HCT116 (cell line): ENCODE results near the gene RFWD3. TPM values are rescaled to one million over a fixed set of nuclear protein-coding genes. Genes with fewer than 3 reads are reported as not detected.
A peak's percentile ranks its signal among the peaks of the same experiment; 100 is the strongest.

ENCODE experiments used
- ATAC-seq: fragments of 200-7000 bp; cut with Tn5 transposase; 2 replicates; pipeline ENCODE4 v1.9.1; 2020; ENCODE audit warnings: mild to moderate bottlenecking, moderate library complexity
- BruUV-seq: library from RNA; stranded (reverse); fragments of 400-500 nt; replicated peaks from 2 replicates; lab custom pipeline; 2021; lab: Mats Ljungman, UMichigan
- CTCF ChIA-PET: fragments of 300-600 bp; sonication (Branson Sonifier 250); formaldehyde crosslinking; loops from one replicate; lab custom pipeline; 2021; ENCODE audit warnings: antibody characterized with exemption; lab: Charles Lee
- POLR2A ChIA-PET: fragments of 300-600, 350-600 bp; sonication (Branson Sonifier 250); formaldehyde crosslinking; loops from one replicate; lab custom pipeline; 2021; ENCODE audit warnings: antibody characterized with exemption; lab: Charles Lee
- RAD21 ChIA-PET, 2 experiments: fragments of 300-600 bp; sonication (Branson Sonifier 250); formaldehyde crosslinking; loops; one replicate each; lab custom pipeline; 2023; ENCODE audit warnings: low total read pairs in 2 of 2; ENCODE audit not compliant: uncharacterized antibody in 2 of 2, unreplicated experiment in 2 of 2, low non-redundant PET in 1 of 2; lab: Charles Lee
- DNase-seq: peaks from one replicate; pipeline ENCODE4 v3.0.0-alpha.2; 2010; ENCODE audit warnings: low read depth, low spot score
- H2AFZ ChIP-seq: fragments of 200-600 bp; shearing (Covaris generic), sonication (generic); 2 replicates; pipeline ENCODE4 v1.6.1; 2017; ENCODE audit warnings: low read depth, mixed run types, mixed read lengths, antibody characterized with exemption, low read length; ENCODE audit not compliant: poor library complexity, severe bottlenecking
- H3K27ac ChIP-seq: 2 replicates; pipeline ENCODE4 v1.5.1; 2012; ENCODE audit warnings: low read depth, low read length
- H3K27me3 ChIP-seq: fragments of 200-600 bp; sonication (generic); 2 replicates; pipeline ENCODE4 v1.6.1; 2016; ENCODE audit warnings: mixed run types, low read length, mixed read lengths; ENCODE audit not compliant: insufficient read depth
- H3K36me3 ChIP-seq, 2 experiments: fragments of 200-500 bp in 1 of 2; fragments of 200-600 bp in 1 of 2; sonication (Bioruptor generic) in 1 of 2; sonication (generic) in 1 of 2; 2 replicates each; pipeline versions ENCODE4 v1.5.1 to v1.6.1; 2014 to 2016; ENCODE audit warnings: low read length in 2 of 2, inconsistent platforms in 1 of 2, mixed read lengths in 1 of 2, mixed run types in 1 of 2; ENCODE audit not compliant: insufficient read depth in 2 of 2, control insufficient read depth in 1 of 2
- H3K4me1 ChIP-seq, 2 experiments: fragments of 200-600 bp in 1 of 2; sonication (generic) in 1 of 2; 2 replicates each; pipeline versions ENCODE4 v1.5.1 to v1.6.1; 2012 to 2017; ENCODE audit warnings: low read length in 2 of 2, inconsistent platforms in 1 of 2, mild to moderate bottlenecking in 1 of 2, mixed read lengths in 1 of 2, mixed run types in 1 of 2, moderate library complexity in 1 of 2; ENCODE audit not compliant: insufficient read depth in 2 of 2, control insufficient read depth in 1 of 2
- H3K4me2 ChIP-seq: fragments of 200-600 bp; sonication (generic); 2 replicates; pipeline ENCODE4 v1.6.1; 2017; ENCODE audit warnings: mixed run types, low read length, mixed read lengths
- H3K4me3 ChIP-seq, 2 experiments: fragments of 200-600 bp in 1 of 2; sonication (generic) in 1 of 2; replicated peaks in 1 of 2; 2 replicates each; pipeline ENCODE4 v1.5.1; 2011 to 2016; ENCODE audit warnings: low read length in 2 of 2, control low read depth in 1 of 2, low read depth in 1 of 2, mild to moderate bottlenecking in 1 of 2, mixed read lengths in 1 of 2, mixed run types in 1 of 2
- H3K79me2 ChIP-seq: fragments of 200-600 bp; sonication (generic); 2 replicates; pipeline ENCODE4 v1.6.1; 2017; ENCODE audit warnings: mild to moderate bottlenecking, mixed run types, low read length, moderate library complexity, mixed read lengths; ENCODE audit not compliant: insufficient read depth
- H3K9ac ChIP-seq: fragments of 200-600 bp; sonication (generic); 2 replicates; pipeline ENCODE4 v1.6.1; 2016; ENCODE audit warnings: low read length, mixed read lengths
- H3K9me2 ChIP-seq: fragments of 200-600 bp; sonication (generic), shearing (Covaris generic); 2 replicates; pipeline ENCODE4 v1.6.1; 2017; ENCODE audit warnings: mixed run types, mild to moderate bottlenecking, moderate library complexity; ENCODE audit not compliant: insufficient read depth
- H3K9me3 ChIP-seq, 2 experiments: fragments of 200-500 bp in 1 of 2; fragments of 200-600 bp in 1 of 2; sonication (Bioruptor generic) in 1 of 2; sonication (generic) in 1 of 2; 2 replicates each; pipeline ENCODE4 v1.6.1; 2014 to 2017; ENCODE audit warnings: low read length in 2 of 2, mixed read lengths in 2 of 2, inconsistent platforms in 1 of 2, low read depth in 1 of 2, mild to moderate bottlenecking in 1 of 2, mixed run types in 1 of 2, moderate library complexity in 1 of 2; ENCODE audit not compliant: control insufficient read depth in 1 of 2, insufficient read depth in 1 of 2
- H4K20me1 ChIP-seq: fragments of 200-600 bp; sonication (generic), shearing (Covaris generic); 2 replicates; pipeline ENCODE4 v1.6.1; 2017; ENCODE audit warnings: mixed run types, mild to moderate bottlenecking, moderate library complexity; ENCODE audit not compliant: insufficient read depth
- CBX3 ChIP-seq: IDR thresholded peaks from 2 replicates; pipeline ENCODE4 v1.6.1; 2012; ENCODE audit warnings: low read depth
- CEBPB ChIP-seq: IDR thresholded peaks from 2 replicates; pipeline ENCODE4 v1.6.1; 2012; ENCODE audit warnings: low read depth
- CTCF ChIP-seq, 3 experiments: fragments of 200-600 bp in 1 of 3; sonication (generic) in 1 of 3; IDR thresholded peaks in 2 of 3; conservative IDR thresholded peaks in 1 of 3; 2 replicates each; pipeline ENCODE4 v1.5.1; 2012 to 2017; ENCODE audit warnings: low read depth in 2 of 3, low read length in 2 of 3, antibody characterized with exemption in 1 of 3, borderline replicate concordance in 1 of 3, control low read depth in 1 of 3, mild to moderate bottlenecking in 1 of 3, mixed read lengths in 1 of 3, mixed run types in 1 of 3, moderate library complexity in 1 of 3; ENCODE audit not compliant: insufficient read depth in 1 of 3
- EGR1 ChIP-seq: IDR thresholded peaks from 2 replicates; pipeline ENCODE4 v1.6.1; 2012; ENCODE audit warnings: low read depth
- EZH2 ChIP-seq: fragments of 200-600 bp; sonication (generic); IDR thresholded peaks from 2 replicates; pipeline ENCODE4 v1.6.1; 2017; ENCODE audit warnings: antibody characterized with exemption, mixed run types
- EZH2phosphoT487 ChIP-seq: fragments of 200-600 bp; IDR thresholded peaks from 2 replicates; pipeline ENCODE4 v1.6.1; 2018; ENCODE audit warnings: antibody characterized with exemption, borderline replicate concordance
- JUND ChIP-seq: IDR thresholded peaks from 2 replicates; pipeline ENCODE4 v1.6.1; 2012
- POLR2A ChIP-seq: IDR thresholded peaks from 2 replicates; pipeline ENCODE4 v1.7.0; 2011; ENCODE audit warnings: borderline replicate concordance; ENCODE audit not compliant: insufficient read depth, insufficient read length; ENCODE audit errors: extremely low read depth
- RAD21 ChIP-seq: IDR thresholded peaks from 2 replicates; pipeline ENCODE4 v1.6.1; 2012; ENCODE audit warnings: low read depth, mild to moderate bottlenecking
- REST ChIP-seq: IDR thresholded peaks from 2 replicates; pipeline ENCODE4 v1.6.1; 2012; ENCODE audit warnings: low read depth
- SIN3A ChIP-seq: IDR thresholded peaks from 2 replicates; pipeline ENCODE4 v1.6.1; 2012; ENCODE audit warnings: low read depth
- SP1 ChIP-seq: IDR thresholded peaks from 2 replicates; pipeline ENCODE4 v1.6.1; 2012; ENCODE audit warnings: low read depth
- SRF ChIP-seq: IDR thresholded peaks from 2 replicates; pipeline ENCODE4 v1.6.1; 2012; ENCODE audit warnings: low read depth
- TCF7L2 ChIP-seq: IDR thresholded peaks from 2 replicates; pipeline ENCODE4 v1.7.0; 2011; ENCODE audit warnings: borderline replicate concordance, inconsistent platforms; ENCODE audit not compliant: insufficient read depth, insufficient read length; ENCODE audit errors: extremely low read depth
- YY1 ChIP-seq: IDR thresholded peaks from 2 replicates; pipeline ENCODE4 v1.6.1; 2011; ENCODE audit warnings: low read length, low read depth, moderate library complexity, mild to moderate bottlenecking; ENCODE audit not compliant: insufficient replicate concordance; ENCODE audit errors: extremely low read depth
- ZNF274 ChIP-seq: fragments of 200-500 bp; sonication (Bioruptor generic); IDR thresholded peaks from 2 replicates; pipeline ENCODE4 v1.6.1; 2014; ENCODE audit warnings: mild to moderate bottlenecking, low read depth, low read length, inconsistent platforms
- intact Hi-C: fragments of 100-400 bp; cut with micrococcal nuclease; formaldehyde crosslinking; loops from 2 replicates; pipeline ENCODE4 v1.10.0; 2022
- total RNA-seq: library from RNA; stranded (reverse); gene quantifications from one replicate; pipeline ENCODE4 v1.2.1, GENCODE V29; 2021; ENCODE audit not compliant: unreplicated experiment
- TF ChIP-seq, protein P1 (sequence below): IDR thresholded peaks from 2 replicates; pipeline ENCODE4 v1.6.1; 2012
- TF ChIP-seq, protein P2 (sequence below): IDR thresholded peaks from 2 replicates; pipeline ENCODE4 v1.6.1; 2011; ENCODE audit warnings: mild to moderate bottlenecking, low read length, moderate library complexity; ENCODE audit not compliant: insufficient replicate concordance; ENCODE audit errors: extremely low read depth
- TF ChIP-seq, protein P3 (sequence below): IDR thresholded peaks from 2 replicates; pipeline ENCODE4 v1.6.1; 2012

The RFWD3 gene
- total RNA-seq, 1 experiment from 2014 or later: 83.6 TPM

DNA sequence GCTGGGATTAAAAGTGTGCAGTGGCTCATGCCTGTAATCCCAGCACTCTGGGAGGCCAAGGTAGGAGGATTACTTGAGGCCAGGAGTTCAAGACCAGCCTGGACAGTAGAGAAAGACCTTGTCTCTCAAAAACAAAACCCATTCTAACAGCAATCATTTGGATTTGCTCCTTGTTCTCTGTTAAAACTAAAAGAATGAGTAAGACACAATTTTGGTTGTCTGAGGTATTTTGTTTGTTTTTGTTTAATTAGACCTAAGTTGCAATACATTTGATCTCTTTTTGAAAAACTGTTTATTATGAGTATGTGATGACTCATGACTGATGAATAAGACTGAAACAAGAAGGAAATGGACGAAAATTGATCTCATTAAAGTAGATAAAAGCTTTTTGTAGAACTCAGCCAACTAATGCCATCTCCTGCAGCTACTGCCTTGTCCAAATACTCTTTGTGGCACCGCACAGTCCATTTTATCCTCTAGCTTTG, 88.8 kb downstream of the RFWD3 start:
- H3K4me2 ChIP-seq: peak overlapping the region; percentile 60
- ChIA-PET CTCF (interaction anchor here (0.9 kb wide), 1 partner anchor 285 kb away, joined by 4 read pairs; no protein-coding TSS in a partner anchor), RAD21 (interaction anchor here (0.9 to 1.2 kb wide), 5 partner anchors 8 to 23 kb away, joined by 3 to 4 read pairs (median 3); no protein-coding TSS in a partner anchor), POLR2A (interaction anchor here (0.7 to 2.0 kb wide), 9 partner anchors 8 to 947 kb away, joined by 3 to 8 read pairs (median 4); partner anchors contain the start of gene GLG1)
- intact Hi-C loops: loop anchor here (1.0 kb wide), 1 partner anchor 16 kb away; no protein-coding TSS in a partner anchor
- H3K4me1 ChIP-seq: peaks cover 85 to 94% of the 10 kb centered on the region in 2 experiments
- H4K20me1 ChIP-seq: peaks cover 8% of the 10 kb centered on the region; the same call in 1 of the 2 replicates
- H3K9me3 ChIP-seq: no peaks in the 10 kb centered on the region
- peak overlapping the region; percentile 39; the same call in 1 of the 2 replicates for H3K9ac ChIP-seq
- ATAC-seq (peak; percentile 86), DNase-seq (peak; percentile 94)
- no TSS peak for BruUV-seq
- peak overlapping the region; percentile 84 for H3K27ac ChIP-seq
- H3K9me2 ChIP-seq: no peaks in the 10 kb centered on the region
- peak overlapping the region in 1 of 2 experiments; percentile 35; a peak in 1 of 4 replicates for H3K4me3 ChIP-seq
- no peaks in the 10 kb centered on the region for H3K36me3 ChIP-seq
- peaks cover 92% of the 10 kb centered on the region for H3K79me2 ChIP-seq
- H3K27me3 ChIP-seq: no peaks in the 10 kb centered on the region
- no peak overlapping the region for H2AFZ ChIP-seq
- peak; percentile 36; the same call in 1 of the 2 replicates for TF ChIP-seq RAD21
- peak; percentile 34 for TF ChIP-seq YY1
- TF ChIP-seq, protein P1, sequence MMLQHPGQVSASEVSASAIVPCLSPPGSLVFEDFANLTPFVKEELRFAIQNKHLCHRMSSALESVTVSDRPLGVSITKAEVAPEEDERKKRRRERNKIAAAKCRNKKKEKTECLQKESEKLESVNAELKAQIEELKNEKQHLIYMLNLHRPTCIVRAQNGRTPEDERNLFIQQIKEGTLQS: 0 out of 2 replicates have a peak, but pooled peaks have one; percentile 48
- TF ChIP-seq, protein P2, sequence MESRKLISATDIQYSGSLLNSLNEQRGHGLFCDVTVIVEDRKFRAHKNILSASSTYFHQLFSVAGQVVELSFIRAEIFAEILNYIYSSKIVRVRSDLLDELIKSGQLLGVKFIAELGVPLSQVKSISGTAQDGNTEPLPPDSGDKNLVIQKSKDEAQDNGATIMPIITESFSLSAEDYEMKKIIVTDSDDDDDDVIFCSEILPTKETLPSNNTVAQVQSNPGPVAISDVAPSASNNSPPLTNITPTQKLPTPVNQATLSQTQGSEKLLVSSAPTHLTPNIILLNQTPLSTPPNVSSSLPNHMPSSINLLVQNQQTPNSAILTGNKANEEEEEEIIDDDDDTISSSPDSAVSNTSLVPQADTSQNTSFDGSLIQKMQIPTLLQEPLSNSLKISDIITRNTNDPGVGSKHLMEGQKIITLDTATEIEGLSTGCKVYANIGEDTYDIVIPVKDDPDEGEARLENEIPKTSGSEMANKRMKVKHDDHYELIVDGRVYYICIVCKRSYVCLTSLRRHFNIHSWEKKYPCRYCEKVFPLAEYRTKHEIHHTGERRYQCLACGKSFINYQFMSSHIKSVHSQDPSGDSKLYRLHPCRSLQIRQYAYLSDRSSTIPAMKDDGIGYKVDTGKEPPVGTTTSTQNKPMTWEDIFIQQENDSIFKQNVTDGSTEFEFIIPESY: peak; percentile 55
- peak; percentile 99 for TF ChIP-seq SP1
- peak; percentile 100 for TF ChIP-seq JUND
- no peak for TF ChIP-seq REST
- TF ChIP-seq EZH2: no peak
- TF ChIP-seq TCF7L2: peak; percentile 97
- TF ChIP-seq CTCF (IDR thresholded peaks at IDR 0.05 in 2 of 3, conservative IDR thresholded peaks at IDR 0.05 in 1 of 3; ENCODE audit: borderline replicate concordance in 1 of 3, insufficient read depth in 1 of 3, low read depth in 2 of 3, low read length in 2 of 3): no peak
- peak; percentile 95 for TF ChIP-seq CEBPB
- TF ChIP-seq ZNF274: no peak
- no peak for TF ChIP-seq EZH2phosphoT487
- TF ChIP-seq SIN3A: peak; percentile 80; the same call in 1 of the 2 replicates
- TF ChIP-seq, protein P3, sequence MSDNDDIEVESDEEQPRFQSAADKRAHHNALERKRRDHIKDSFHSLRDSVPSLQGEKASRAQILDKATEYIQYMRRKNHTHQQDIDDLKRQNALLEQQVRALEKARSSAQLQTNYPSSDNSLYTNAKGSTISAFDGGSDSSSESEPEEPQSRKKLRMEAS: no peak; the same call in 1 of the 2 replicates
- TF ChIP-seq CBX3: peak; percentile 77
- TF ChIP-seq SRF: peak; percentile 88
- no peak; the same call in 1 of the 2 replicates for TF ChIP-seq EGR1
- TF ChIP-seq POLR2A: no peak
